Measurements from ENCODE around the gene TARM1.

TARM1 gene

GRCh38 chr19:54081032-54081431 is at the start of gene TARM1:
TSS of gene TARM1 (minus strand) at chr19:54081365. CDS start at chr19:54081340, 25 bp downstream.
- in situ Hi-C loops (cut with MboI; ENCODE audit: low sequenced_read_pairs) = no loop called here

- in situ Hi-C loops (cut with MboI; ENCODE audit: low sequenced_read_pairs) = no loop called here
Measured at GRCh38 chr19:54129617-54129996, 48.4 kb upstream of the TARM1 start.

- in situ Hi-C loops (cut with MboI; ENCODE audit: low sequenced_read_pairs) = no loop called here
Measured at GRCh38 chr19:54128796-54129616, 47.8 kb upstream of the TARM1 start.

- in situ Hi-C loops (cut with MboI; ENCODE audit: low sequenced_read_pairs) = no loop called here
Measured at GRCh38 chr19:54128441-54128725, 47.2 kb upstream of the TARM1 start.

GRCh38 chr19:54127688-54128440 is 46.7 kb upstream of the TARM1 start:
- in situ Hi-C loops (cut with MboI; ENCODE audit: low sequenced_read_pairs) = no loop called here

GRCh38 chr19:54125713-54126112 is 44.5 kb upstream of the TARM1 start:
- in situ Hi-C loops (cut with MboI; ENCODE audit: low sequenced_read_pairs) = no loop called here

GRCh38 chr19:54124393-54124792 is 43.2 kb upstream of the TARM1 start:
- in situ Hi-C loops (cut with MboI; ENCODE audit: low sequenced_read_pairs) = no loop called here

GRCh38 chr19:54123682-54124081 is 42.5 kb upstream of the TARM1 start:
- in situ Hi-C loops (cut with MboI; ENCODE audit: low sequenced_read_pairs) = no loop called here

GRCh38 chr19:54121259-54121658 is 40.1 kb upstream of the TARM1 start:
- in situ Hi-C loops (cut with MboI; ENCODE audit: low sequenced_read_pairs) = no loop called here

- in situ Hi-C loops (cut with MboI; ENCODE audit: low sequenced_read_pairs) = no loop called here
Measured at GRCh38 chr19:54115109-54116063, 34.2 kb upstream of the TARM1 start, which contains the start of the genes PRPF31 and TFPT. TSS of gene PRPF31 (plus strand) at chr19:54115754. CDS start at chr19:54118279, 2,525 bp downstream. TSS of gene TFPT (minus strand) at chr19:54115657. CDS start at chr19:54115269, 388 bp downstream.

- in situ Hi-C loops (cut with MboI; ENCODE audit: low sequenced_read_pairs) = no loop called here
Measured at GRCh38 chr19:54114340-54115108, 33.4 kb upstream of the TARM1 start.

GRCh38 chr19:54109651-54110050 is 28.5 kb upstream of the TARM1 start:
- in situ Hi-C loops (cut with MboI; ENCODE audit: low sequenced_read_pairs) = no loop called here

- in situ Hi-C loops (cut with MboI; ENCODE audit: low sequenced_read_pairs) = no loop called here
Measured at GRCh38 chr19:54108496-54108895, 27.3 kb upstream of the TARM1 start.

GRCh38 chr19:54107876-54108490 is 26.8 kb upstream of the TARM1 start:
- in situ Hi-C loops (cut with MboI; ENCODE audit: low sequenced_read_pairs) = no loop called here

GRCh38 chr19:54106716-54107115 is 25.6 kb upstream of the TARM1 start:
- in situ Hi-C loops (cut with MboI; ENCODE audit: low sequenced_read_pairs) = no loop called here

GRCh38 chr19:54105796-54106195 is 24.6 kb upstream of the TARM1 start:
- in situ Hi-C loops (cut with MboI; ENCODE audit: low sequenced_read_pairs) = no loop called here

- in situ Hi-C loops (cut with MboI; ENCODE audit: low sequenced_read_pairs) = no loop called here
Measured at GRCh38 chr19:54104998-54105715, 24.0 kb upstream of the TARM1 start.

GRCh38 chr19:54102421-54103169 is 21.4 kb upstream of the TARM1 start, which contains the start of gene NDUFA3:
TSS of gene NDUFA3 (plus strand) at chr19:54102855. CDS start at chr19:54102879, 24 bp downstream.
- in situ Hi-C loops (cut with MboI; ENCODE audit: low sequenced_read_pairs) = no loop called here
